Measurements from ENCODE around the gene MAP1S.

DNA sequence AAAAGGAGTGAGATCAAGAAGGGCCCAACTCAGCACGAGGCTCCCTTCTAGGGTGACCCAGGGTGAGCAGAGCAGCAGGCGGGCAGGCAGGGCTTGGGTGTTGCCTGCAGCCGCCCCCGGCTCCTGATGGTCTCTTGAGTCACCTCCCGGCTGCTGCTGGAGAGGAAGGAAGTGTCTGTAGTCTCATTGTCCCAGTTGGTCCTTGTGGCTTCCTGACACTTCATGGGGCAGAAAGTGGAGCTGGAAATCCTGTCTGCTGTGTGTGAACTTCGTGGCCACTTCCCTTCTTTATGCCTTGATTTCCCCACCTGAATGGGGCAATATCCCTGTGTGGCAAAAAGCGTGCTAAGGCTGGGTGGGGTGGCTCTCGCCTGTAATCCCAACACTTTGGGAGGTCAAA, 2.5 kb downstream of the MAP1S start:
- TF ChIP-seq, protein P1, sequence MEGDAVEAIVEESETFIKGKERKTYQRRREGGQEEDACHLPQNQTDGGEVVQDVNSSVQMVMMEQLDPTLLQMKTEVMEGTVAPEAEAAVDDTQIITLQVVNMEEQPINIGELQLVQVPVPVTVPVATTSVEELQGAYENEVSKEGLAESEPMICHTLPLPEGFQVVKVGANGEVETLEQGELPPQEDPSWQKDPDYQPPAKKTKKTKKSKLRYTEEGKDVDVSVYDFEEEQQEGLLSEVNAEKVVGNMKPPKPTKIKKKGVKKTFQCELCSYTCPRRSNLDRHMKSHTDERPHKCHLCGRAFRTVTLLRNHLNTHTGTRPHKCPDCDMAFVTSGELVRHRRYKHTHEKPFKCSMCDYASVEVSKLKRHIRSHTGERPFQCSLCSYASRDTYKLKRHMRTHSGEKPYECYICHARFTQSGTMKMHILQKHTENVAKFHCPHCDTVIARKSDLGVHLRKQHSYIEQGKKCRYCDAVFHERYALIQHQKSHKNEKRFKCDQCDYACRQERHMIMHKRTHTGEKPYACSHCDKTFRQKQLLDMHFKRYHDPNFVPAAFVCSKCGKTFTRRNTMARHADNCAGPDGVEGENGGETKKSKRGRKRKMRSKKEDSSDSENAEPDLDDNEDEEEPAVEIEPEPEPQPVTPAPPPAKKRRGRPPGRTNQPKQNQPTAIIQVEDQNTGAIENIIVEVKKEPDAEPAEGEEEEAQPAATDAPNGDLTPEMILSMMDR (IDR thresholded peaks at IDR 0.05 in 8 of 11, conservative IDR thresholded peaks at IDR 0.05 in 3 of 11) = no peak
- no peak for TF ChIP-seq POLR2A (IDR thresholded peaks at IDR 0.05)

All from spleen (tissue), 7 donors.